Measurements from ENCODE around the gene SAMD4A. TPM values are rescaled to one million over a fixed set of nuclear protein-coding genes. Genes with fewer than 3 reads are reported as not detected.

Gene SAMD4A
- total RNA-seq, 1 experiment from 2014 or later: 9.6 TPM

- no peak overlapping the region for H3K4me3 Mint-ChIP-seq
- H3K14ac ChIP-seq (ENCODE audit: insufficient read depth, low read length): no peak overlapping the region
- no peaks in the 10 kb centered on the region for H3K23me2 ChIP-seq (ENCODE audit: insufficient read length, low read depth, low read length, poor library complexity, severe bottlenecking)
- no peak overlapping the region for H2BK5ac ChIP-seq (ENCODE audit: insufficient read length, low read length)
- H2BK15ac ChIP-seq (ENCODE audit: low read depth, low read length): no peak overlapping the region
- H4K20me1 ChIP-seq (ENCODE audit: control insufficient read depth, insufficient read depth, insufficient read length): no peaks in the 10 kb centered on the region
- no peaks in the 10 kb centered on the region for H3K9me3 Mint-ChIP-seq
- peaks cover 13 to 18% of the 10 kb centered on the region in 2 experiments for H3K4me1 Mint-ChIP-seq
- no peaks in the 10 kb centered on the region for H3K36me3 Mint-ChIP-seq (ENCODE audit: insufficient read depth in 1 of 3, low read depth in 3 of 3)
- H3K27me3 Mint-ChIP-seq (ENCODE audit: low read depth): no peaks in the 10 kb centered on the region
- H2BK20ac ChIP-seq (ENCODE audit: low read depth, low read length, poor library complexity, severe bottlenecking): no peak overlapping the region
- no peak overlapping the region for H2AFZ ChIP-seq (ENCODE audit: low read length)
- no peaks in the 10 kb centered on the region for H3K9me3 ChIP-seq (ENCODE audit: control insufficient read depth, low read depth, low read length)
- H4K8ac ChIP-seq (replicated peaks; ENCODE audit: insufficient read length, low read depth, low read length): no peak overlapping the region
- no peak overlapping the region for H3K18ac ChIP-seq (ENCODE audit: insufficient read length, low read depth, low read length)
- WGBS (ENCODE audit: extremely low coverage, insufficient read length, low lambda C conversion rate): no CpG with 5 or more reads among the region's 6 CpGs
- no peak overlapping the region for H3K4me2 ChIP-seq (ENCODE audit: insufficient read depth, insufficient read length, low read length)
- TF ChIP-seq CTCF (conservative IDR thresholded peaks at IDR 0.05): no peak
- no peak overlapping the region for H4K91ac ChIP-seq (ENCODE audit: insufficient read length, low read depth, low read length)
- H2BK120ac ChIP-seq (ENCODE audit: low read depth, low read length, poor library complexity, severe bottlenecking): no peak overlapping the region
- no peak overlapping the region for H3K4ac ChIP-seq (ENCODE audit: low read depth, low read length)
- H3K79me2 ChIP-seq (ENCODE audit: insufficient read depth, low read length): no peaks in the 10 kb centered on the region
- H4K5ac ChIP-seq (ENCODE audit: insufficient read length, low read depth, low read length): no peak overlapping the region
- H3K4me1 ChIP-seq (ENCODE audit: insufficient read depth, low read length): peaks cover 3% of the 10 kb centered on the region; the same call in 1 of the 2 replicates
- H3K27ac ChIP-seq (ENCODE audit: insufficient read length, low read depth, low read length): no peak overlapping the region
- H2BK12ac ChIP-seq (ENCODE audit: insufficient read length, low read depth, low read length): no peak overlapping the region
- H3K79me1 ChIP-seq (ENCODE audit: insufficient read depth, low read depth, low read length, poor library complexity, severe bottlenecking): no peaks in the 10 kb centered on the region
- no peak overlapping the region for H3K9ac ChIP-seq (ENCODE audit: extremely low read depth, insufficient read length, low read length)
- DNase-seq: no peak
- H3K27me3 ChIP-seq (ENCODE audit: insufficient read depth, low read length): no peaks in the 10 kb centered on the region
- H3T11ph ChIP-seq (ENCODE audit: low read length): no peak overlapping the region
- H3K23ac ChIP-seq (ENCODE audit: insufficient read length, low read depth, low read length): no peak overlapping the region
- no peak overlapping the region for H2AK5ac ChIP-seq (ENCODE audit: insufficient read length, low read length)
- no peak overlapping the region for H3K56ac ChIP-seq (ENCODE audit: insufficient read length, low read depth, low read length)
- H3K27ac Mint-ChIP-seq: no peak overlapping the region
These were observed 168.0 kb downstream of the SAMD4A start for GRCh38 chr14:54734966-54735365.
